Sigmoid colon (tissue), 4 donors: ENCODE measurements around the gene GTF2IRD1.

ENCODE experiments used
- CTCF ChIP-seq, 4 experiments: fragments of 450-650 bp in 3 of 4; fragments of 200-600 bp in 1 of 4; IDR thresholded peaks; one replicate each; pipeline ENCODE4 v1.5.1; 2016 to 2019; ENCODE audit warnings: antibody characterized with exemption in 4 of 4, mild to moderate bottlenecking in 3 of 4, moderate library complexity in 2 of 4
- EP300 ChIP-seq, 4 donors: sonication (generic); formaldehyde crosslinking; IDR thresholded peaks; one replicate each; pipeline ENCODE4 v1.6.1; 2017; ENCODE audit warnings: antibody characterized with exemption in 4 of 4
- POLR2A ChIP-seq, 2 donors: fragments of 450-650 bp; IDR thresholded peaks; one replicate each; pipeline ENCODE4 v1.6.1; 2016; ENCODE audit warnings: antibody characterized with exemption in 2 of 2, mild to moderate bottlenecking in 2 of 2, moderate library complexity in 2 of 2

GRCh38 chr7:74514131-74514591 lies 60.5 kb downstream of the GTF2IRD1 start:
- TF ChIP-seq CTCF (IDR thresholded peaks at IDR 0.05) (no peak), POLR2A (IDR thresholded peaks at IDR 0.05) (no peak), EP300 (IDR thresholded peaks at IDR 0.05) (peak in 2 of 4 donors; percentile 52 to 59)
